Activated CD4-positive, alpha-beta memory T cell treated with anti-CD3 and anti-CD28 coated beads for 36 hours (primary cell): ENCODE data around the gene NOL9. TPM values are rescaled to one million over a fixed set of nuclear protein-coding genes. Genes with fewer than 3 reads are reported as not detected.
A peak's percentile ranks its signal among the peaks of the same experiment; 100 is the strongest.

ENCODE experiments used
- CTCF ChIA-PET: fragments of 350-600 bp; sonication (Branson Sonifier 250); formaldehyde crosslinking; loops from one replicate; lab custom pipeline; 2021; ENCODE audit warnings: antibody characterized with exemption, inconsistent platforms; lab: Charles Lee
- POLR2A ChIA-PET: fragments of 350-600 bp; sonication (Branson Sonifier 250); formaldehyde crosslinking; loops from one replicate; lab custom pipeline; 2021; ENCODE audit warnings: antibody characterized with exemption; lab: Charles Lee
- DNase-seq: peaks from one replicate; pipeline ENCODE4 v3.0.0-alpha.2; 2020
- H3K27ac Mint-ChIP-seq: one replicate; pipeline ENCODE4 v1.8.0; 2021; ENCODE audit warnings: mixed read lengths
- H3K27me3 Mint-ChIP-seq: one replicate; pipeline ENCODE4 v1.8.0; 2021; ENCODE audit warnings: mixed read lengths
- H3K36me3 Mint-ChIP-seq: one replicate; pipeline ENCODE4 v1.8.0; 2021; ENCODE audit warnings: mixed read lengths
- H3K4me1 Mint-ChIP-seq: one replicate; pipeline ENCODE4 v1.8.0; 2021; ENCODE audit warnings: low read depth, mixed read lengths
- H3K4me3 Mint-ChIP-seq: one replicate; pipeline ENCODE4 v1.8.0; 2021; ENCODE audit warnings: mild to moderate bottlenecking, mixed read lengths
- H3K9me3 Mint-ChIP-seq: one replicate; pipeline ENCODE4 v1.8.0; 2021; ENCODE audit warnings: mixed read lengths
- intact Hi-C: fragments of 100-400 bp; cut with micrococcal nuclease; formaldehyde crosslinking; loops from one replicate; pipeline ENCODE4 v1.15.1; 2023
- total RNA-seq, 2 experiments: library from RNA; stranded (reverse); gene quantifications; one replicate each; pipeline ENCODE4 v1.2.3, GENCODE V29; 2021

NOL9 gene
- total RNA-seq, 2 experiments from 2014 or later, result 29.8 to 32.5 TPM

GRCh38 chr1:6489799-6490180 is 64.5 kb downstream of the NOL9 start:
- peak; percentile 87 for DNase-seq
- Mint-ChIP-seq H3K27ac (peak overlapping the region; percentile 42), H3K36me3 (no peaks in the 10 kb centered on the region), H3K4me3 (peak overlapping the region; percentile 74), H3K9me3 (no peaks in the 10 kb centered on the region), H3K27me3 (peaks cover 8% of the 10 kb centered on the region), H3K4me1 (peaks cover 21% of the 10 kb centered on the region)
- ChIA-PET POLR2A (interaction anchor here (0.8 kb wide), 1 partner anchor 30 kb away, joined by 3 read pairs; no protein-coding TSS in a partner anchor), CTCF (interaction anchor here (0.8 to 3.3 kb wide), 20 partner anchors 8 to 243 kb away, joined by 3 to 13 read pairs (median 4); partner anchors contain the start of genes NOL9, TAS1R1 and TNFRSF25)
- intact Hi-C loops, result loop anchor here (1.0 to 5.0 kb wide), 3 partner anchors 25 to 138 kb away; partner anchors contain the start of gene NOL9

GRCh38 chr1:6489383-6489765 is 64.9 kb downstream of the NOL9 start:
- CTCF ChIA-PET, result interaction anchor here (0.8 to 3.3 kb wide), 16 partner anchors 9 to 243 kb away, joined by 3 to 13 read pairs (median 4); partner anchors contain the start of genes NOL9 and TAS1R1
- Mint-ChIP-seq H3K4me3 (no peak overlapping the region), H3K9me3 (no peaks in the 10 kb centered on the region), H3K27ac (no peak overlapping the region), H3K4me1 (peaks cover 18% of the 10 kb centered on the region), H3K27me3 (peaks cover 9% of the 10 kb centered on the region), H3K36me3 (no peaks in the 10 kb centered on the region)
- intact Hi-C loops, result no loop called here
- POLR2A ChIA-PET, result no interaction called here
- no peak for DNase-seq

GRCh38 chr1:6488602-6489382 is 65.5 kb downstream of the NOL9 start:
- Mint-ChIP-seq H3K4me3 (no peak overlapping the region), H3K4me1 (peaks cover 18% of the 10 kb centered on the region), H3K9me3 (no peaks in the 10 kb centered on the region), H3K36me3 (no peaks in the 10 kb centered on the region), H3K27me3 (peaks cover 12% of the 10 kb centered on the region), H3K27ac (no peak overlapping the region)
- intact Hi-C loops, result no loop called here
- DNase-seq, result no peak
- POLR2A ChIA-PET, result no interaction called here
- CTCF ChIA-PET, result interaction anchor here (0.8 to 3.3 kb wide), 20 partner anchors 8 to 242 kb away, joined by 3 to 13 read pairs (median 4); partner anchors contain the start of genes HES2, NOL9 and TAS1R1

DNA sequence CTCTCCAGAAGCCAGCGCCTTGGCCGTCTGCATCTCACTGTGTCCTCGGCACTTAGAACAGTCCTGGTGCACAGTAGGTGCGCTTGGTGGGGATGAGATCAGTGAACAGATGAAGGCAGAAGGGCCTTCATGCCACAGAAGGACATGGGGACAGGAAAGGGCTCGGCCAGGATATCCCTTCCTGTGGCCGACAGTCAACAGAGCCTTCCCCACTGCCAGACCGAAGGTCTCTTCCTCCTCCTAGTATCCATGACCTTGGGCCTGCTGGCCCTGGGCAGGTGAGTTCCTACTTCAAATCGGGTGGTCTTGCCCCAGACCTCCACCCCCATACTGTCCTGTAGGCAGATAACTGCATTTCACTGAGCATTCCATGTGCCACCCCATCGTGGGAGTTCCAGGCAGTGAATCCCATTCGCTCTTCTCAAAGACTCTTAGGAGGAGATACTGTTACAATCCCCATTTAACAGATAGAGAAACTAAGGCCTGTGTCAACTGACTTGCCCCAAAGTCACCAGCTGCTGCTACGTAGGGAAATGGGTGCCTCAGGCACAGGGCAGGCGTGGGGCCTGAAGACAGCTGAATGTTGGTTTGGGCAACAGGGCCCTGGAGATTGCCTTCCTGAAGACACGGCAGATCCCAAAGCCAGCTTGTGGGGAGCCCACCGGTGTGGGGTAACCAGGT is 66.4 kb downstream of the NOL9 start:
- H3K27me3 Mint-ChIP-seq, result peaks cover 13% of the 10 kb centered on the region
- POLR2A ChIA-PET, result no interaction called here
- intact Hi-C loops, result no loop called here
- no peaks in the 10 kb centered on the region for H3K9me3 Mint-ChIP-seq
- H3K4me3 Mint-ChIP-seq, result no peak overlapping the region
- no peaks in the 10 kb centered on the region for H3K36me3 Mint-ChIP-seq
- CTCF ChIA-PET, result interaction anchor here (0.8 to 2.2 kb wide), 11 partner anchors 11 to 241 kb away, joined by 3 to 9 read pairs (median 4); no protein-coding TSS in a partner anchor
- DNase-seq, result no peak
- no peak overlapping the region for H3K27ac Mint-ChIP-seq
- peaks cover 15% of the 10 kb centered on the region for H3K4me1 Mint-ChIP-seq

- intact Hi-C loops, result loop anchor here (1.0 kb wide), 1 partner anchor 160 kb away; no protein-coding TSS in a partner anchor
- Mint-ChIP-seq H3K9me3 (no peaks in the 10 kb centered on the region), H3K4me1 (peaks cover 11% of the 10 kb centered on the region), H3K27me3 (peaks cover 13% of the 10 kb centered on the region), H3K27ac (no peak overlapping the region), H3K4me3 (no peak overlapping the region), H3K36me3 (no peaks in the 10 kb centered on the region)
- CTCF ChIA-PET, result interaction anchor here (0.6 to 2.4 kb wide), 17 partner anchors 10 to 159 kb away, joined by 3 to 13 read pairs (median 5); no protein-coding TSS in a partner anchor
- POLR2A ChIA-PET, result no interaction called here
- DNase-seq, result peak; percentile 90
These were observed 67.8 kb downstream of the NOL9 start for GRCh38 chr1:6486433-6487011.

GRCh38 chr1:6485168-6486101 is 68.9 kb downstream of the NOL9 start:
- Mint-ChIP-seq H3K27me3 (peaks cover 13% of the 10 kb centered on the region), H3K4me1 (peaks cover 7% of the 10 kb centered on the region), H3K36me3 (no peaks in the 10 kb centered on the region), H3K4me3 (no peak overlapping the region), H3K27ac (no peak overlapping the region), H3K9me3 (no peaks in the 10 kb centered on the region)
- ChIA-PET POLR2A (no interaction called here), CTCF (interaction anchor here (0.6 to 2.4 kb wide), 17 partner anchors 9 to 160 kb away, joined by 3 to 13 read pairs (median 5); no protein-coding TSS in a partner anchor)
- no peak for DNase-seq
- intact Hi-C loops, result loop anchor here (1.0 kb wide), 1 partner anchor 161 kb away; no protein-coding TSS in a partner anchor

DNA sequence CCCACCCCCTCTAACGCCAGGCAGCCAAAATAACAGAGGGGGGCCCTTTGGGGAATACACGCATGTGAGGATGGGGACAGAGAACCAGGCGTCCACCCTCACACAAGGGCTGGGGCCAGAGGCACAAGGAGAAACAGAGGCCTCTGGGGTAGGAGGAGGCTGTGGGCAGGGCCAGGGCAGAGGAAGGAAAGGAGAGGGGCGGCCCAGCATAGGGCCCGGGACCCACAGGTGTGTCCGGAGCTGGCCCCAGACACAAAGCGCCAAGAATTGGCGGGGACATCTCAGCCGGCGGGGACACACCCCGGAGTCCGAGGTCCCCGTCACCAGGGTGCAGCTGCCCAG is 69.5 kb downstream of the NOL9 start:
- ChIA-PET POLR2A (no interaction called here), CTCF (interaction anchor here (0.9 to 2.4 kb wide), 4 partner anchors 12 to 161 kb away, joined by 3 to 13 read pairs (median 4); no protein-coding TSS in a partner anchor)
- Mint-ChIP-seq H3K9me3 (no peaks in the 10 kb centered on the region), H3K27me3 (peaks cover 13% of the 10 kb centered on the region), H3K4me1 (peaks cover 7% of the 10 kb centered on the region), H3K27ac (no peak overlapping the region), H3K36me3 (no peaks in the 10 kb centered on the region), H3K4me3 (no peak overlapping the region)
- intact Hi-C loops, result no loop called here
- DNase-seq, result no peak

- CTCF ChIA-PET, result interaction anchor here (0.9 to 1.8 kb wide), 5 partner anchors 11 to 163 kb away, joined by 3 to 5 read pairs (median 4); no protein-coding TSS in a partner anchor
- Mint-ChIP-seq H3K27me3 (peaks cover 13% of the 10 kb centered on the region), H3K9me3 (no peaks in the 10 kb centered on the region), H3K36me3 (no peaks in the 10 kb centered on the region), H3K4me1 (peaks cover 7% of the 10 kb centered on the region), H3K4me3 (no peak overlapping the region), H3K27ac (no peak overlapping the region)
- intact Hi-C loops, result no loop called here
- DNase-seq, result no peak
- POLR2A ChIA-PET, result no interaction called here
These were observed 70.6 kb downstream of the NOL9 start for GRCh38 chr1:6483761-6484117.

DNA sequence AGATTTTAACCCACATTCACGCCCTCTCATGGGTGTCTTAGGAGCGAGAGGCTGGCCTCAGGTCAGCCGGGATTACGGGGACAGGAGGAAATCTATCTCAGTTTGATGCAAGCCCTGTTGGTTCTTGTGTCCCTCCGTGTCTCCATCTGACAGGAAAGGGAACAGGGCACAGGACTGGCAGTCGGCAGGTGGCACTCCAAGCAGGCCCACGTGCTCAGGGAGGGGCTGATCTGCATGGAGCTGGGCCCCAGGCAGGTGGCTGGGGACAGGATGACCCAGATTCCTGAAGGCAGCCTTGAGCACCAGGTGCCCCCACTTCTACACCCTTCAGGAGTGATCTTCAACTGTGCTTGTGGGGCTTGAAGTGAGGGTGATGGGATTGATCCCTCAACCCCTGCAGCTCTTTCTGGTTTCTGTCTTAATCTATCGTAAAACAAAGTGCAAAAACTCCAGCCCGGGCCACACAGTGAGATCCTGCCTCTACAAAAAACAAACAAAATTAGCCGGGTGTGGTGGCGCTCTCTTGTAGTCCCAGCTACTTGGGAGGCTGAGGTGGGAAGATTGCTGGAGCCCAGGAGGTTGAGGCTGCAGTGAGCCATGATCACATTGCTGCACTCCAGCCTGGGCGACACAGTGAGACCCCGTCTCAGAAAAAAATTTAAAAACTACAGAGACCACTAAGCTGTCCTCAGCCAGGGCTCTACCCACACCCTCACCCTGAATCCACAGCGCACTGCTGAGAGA is 71.1 kb downstream of the NOL9 start:
- H3K27ac Mint-ChIP-seq, result no peak overlapping the region
- peaks cover 7% of the 10 kb centered on the region for H3K4me1 Mint-ChIP-seq
- DNase-seq, result no peak
- H3K4me3 Mint-ChIP-seq, result no peak overlapping the region
- intact Hi-C loops, result no loop called here
- H3K36me3 Mint-ChIP-seq, result no peaks in the 10 kb centered on the region
- ChIA-PET CTCF (interaction anchor here (1.0 to 1.8 kb wide), 4 partner anchors 10 to 163 kb away, joined by 3 to 5 read pairs (median 4); no protein-coding TSS in a partner anchor), POLR2A (no interaction called here)
- H3K9me3 Mint-ChIP-seq, result no peaks in the 10 kb centered on the region
- H3K27me3 Mint-ChIP-seq, result peaks cover 13% of the 10 kb centered on the region

DNA sequence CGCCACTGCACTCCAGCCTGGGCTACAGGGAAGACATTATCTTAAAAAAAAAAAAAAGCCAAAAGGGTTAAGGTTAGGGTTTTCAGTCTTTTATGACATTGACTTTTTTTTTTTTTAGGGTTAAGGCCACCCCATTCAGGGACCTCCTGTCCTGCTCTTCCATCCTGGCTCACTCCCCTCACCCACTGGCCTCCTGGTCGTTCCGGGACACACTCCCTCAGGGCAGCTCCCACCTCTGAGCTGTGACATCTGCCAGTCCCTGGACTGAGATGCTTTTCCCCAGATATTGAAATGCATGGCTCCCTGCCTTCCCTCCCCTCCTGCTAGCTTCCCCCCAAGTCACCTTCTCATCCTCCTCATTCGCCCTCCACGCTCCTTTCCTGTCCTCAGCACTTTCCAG is 72.5 kb downstream of the NOL9 start:
- no peaks in the 10 kb centered on the region for H3K36me3 Mint-ChIP-seq
- no peaks in the 10 kb centered on the region for H3K9me3 Mint-ChIP-seq
- no peak overlapping the region for H3K4me3 Mint-ChIP-seq
- H3K4me1 Mint-ChIP-seq, result peaks cover 7% of the 10 kb centered on the region
- no peak overlapping the region for H3K27ac Mint-ChIP-seq
- CTCF ChIA-PET, result interaction anchor here (2.7 kb wide), 1 partner anchor 8 kb away, joined by 10 read pairs; no protein-coding TSS in a partner anchor
- H3K27me3 Mint-ChIP-seq, result peaks cover 13% of the 10 kb centered on the region
- intact Hi-C loops, result no loop called here
- POLR2A ChIA-PET, result no interaction called here
- no peak for DNase-seq
